Camera-type eye (tissue), 1 donor: ENCODE data around the gene LDLRAD3. TPM values are rescaled to one million over a fixed set of nuclear protein-coding genes. Genes with fewer than 3 reads are reported as not detected.

Experiments
- total RNA-seq: library from RNA; depleted of rRNA; stranded (reverse); fragments of >200 nt; gene quantifications from one replicate; pipeline ENCODE4 v1.2.3, GENCODE V29; 2014

Gene LDLRAD3
- 25.1 TPM for total RNA-seq

DNA sequence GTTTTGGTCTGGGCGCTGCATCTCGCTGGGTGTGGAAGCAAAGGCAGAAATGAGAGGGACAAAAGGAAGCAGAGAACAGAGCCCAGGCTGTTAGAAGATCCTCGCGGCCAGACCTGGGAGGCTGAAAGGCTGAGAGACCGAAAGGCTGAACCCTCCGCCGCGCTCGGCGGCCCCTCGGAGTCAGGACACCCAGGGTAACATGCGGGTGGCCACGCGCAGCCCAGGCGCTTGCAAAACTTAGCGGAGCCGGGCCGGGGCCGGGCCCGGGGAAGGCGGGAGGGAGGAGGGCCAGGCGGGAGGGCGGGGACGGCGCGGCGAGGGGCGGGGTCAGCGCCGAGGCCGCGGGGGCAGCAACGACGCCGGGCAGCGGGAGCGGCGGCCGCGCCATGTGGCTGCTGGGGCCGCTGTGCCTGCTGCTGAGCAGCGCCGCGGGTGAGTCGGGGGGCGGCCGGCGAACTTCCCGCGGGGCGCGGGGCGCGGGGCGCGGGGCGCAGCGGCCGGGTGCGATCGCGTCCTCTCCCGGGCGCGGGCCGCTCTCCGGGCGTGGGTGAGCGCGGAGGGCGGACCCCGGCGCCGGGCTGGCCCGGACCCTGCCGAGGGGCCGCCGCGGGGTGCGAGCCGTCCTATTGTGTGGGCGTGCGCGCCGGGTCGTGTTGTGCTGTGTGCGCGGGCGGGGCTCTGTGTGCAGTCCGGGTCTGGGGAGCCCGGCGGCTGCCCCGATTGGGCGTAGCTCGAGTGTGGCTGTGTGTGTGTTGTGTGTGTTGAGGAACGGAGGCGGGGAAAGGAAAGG lies at the start of gene LDLRAD3:
TSS of gene LDLRAD3 (plus strand) at position 350 of the 790 bp plus-strand sequence. CDS start at position 387, 37 bp downstream.

